Ectodermal cell (in vitro differentiated cells): ENCODE results near the gene TRPV4.

Source experiments
- H3K27ac ChIP-seq: 2 replicates; pipeline ENCODE4 v1.7.0; 2013; ENCODE audit warnings: mild to moderate bottlenecking, low read depth, low read length; ENCODE audit not compliant: insufficient read depth, poor library complexity, severe bottlenecking
- H3K27me3 ChIP-seq: 2 replicates; pipeline ENCODE4 v1.7.0; 2013; ENCODE audit warnings: mild to moderate bottlenecking, low read length; ENCODE audit not compliant: insufficient read depth, control insufficient read depth, poor library complexity, severe bottlenecking
- H3K36me3 ChIP-seq: one replicate; pipeline ENCODE4 v1.7.0; 2013; ENCODE audit warnings: low read length; ENCODE audit not compliant: control insufficient read depth, insufficient read depth
- H3K4me1 ChIP-seq: one replicate; pipeline ENCODE4 v1.7.0; 2013; ENCODE audit warnings: low read length; ENCODE audit not compliant: control insufficient read depth, insufficient read depth
- H3K4me3 ChIP-seq: 2 replicates; pipeline ENCODE4 v1.7.0; 2013; ENCODE audit warnings: low read depth, low read length, control low read depth; ENCODE audit not compliant: insufficient read depth
- H3K9me3 ChIP-seq: 2 replicates; pipeline ENCODE4 v1.7.0; 2013; ENCODE audit warnings: mild to moderate bottlenecking, low read length, moderate library complexity; ENCODE audit not compliant: control insufficient read depth
- WGBS, 2 experiments: methylation state at CpG; one replicate each; pipeline ENCODE4 v1.1.7; 2013; ENCODE audit warnings: missing lambda C conversion rate in 2 of 2; 5-methylcytosine and 5-hydroxymethylcytosine counted together

Gene TRPV4

GRCh38 chr12:109764776-109765445 is 68.3 kb downstream of the TRPV4 start:
- Histone ChIP-seq H3K27me3 (no peaks in the 10 kb centered on the region), H3K9me3 (no peaks in the 10 kb centered on the region), H3K27ac (no peak overlapping the region), H3K4me3 (no peak overlapping the region), H3K36me3 (no peaks in the 10 kb centered on the region), H3K4me1 (peaks cover under 1% of the 10 kb centered on the region)
- 90 to 93% methylated on average over 18 of the region's 18 CpGs for WGBS, 2 experiments

- no peaks in the 10 kb centered on the region for H3K9me3 ChIP-seq
- no peak overlapping the region for H3K4me3 ChIP-seq
- H3K27ac ChIP-seq, result no peak overlapping the region
- 86 to 91% methylated on average over 2 to 3 of the region's 3 CpGs for WGBS, 2 experiments
- no peaks in the 10 kb centered on the region for H3K27me3 ChIP-seq
- peaks cover 8% of the 10 kb centered on the region for H3K4me1 ChIP-seq
- no peaks in the 10 kb centered on the region for H3K36me3 ChIP-seq
Observed at GRCh38 chr12:109764123-109764522, 69.1 kb downstream of the TRPV4 start.

- Histone ChIP-seq H3K36me3 (no peaks in the 10 kb centered on the region), H3K4me1 (peaks cover 15% of the 10 kb centered on the region), H3K27me3 (no peaks in the 10 kb centered on the region), H3K4me3 (no peak overlapping the region), H3K27ac (no peak overlapping the region), H3K9me3 (no peaks in the 10 kb centered on the region)
- WGBS, 2 experiments, result 95 to 98% methylated on average over 3 of the region's 3 CpGs
Observed at GRCh38 chr12:109763201-109763841, 69.9 kb downstream of the TRPV4 start.

GRCh38 chr12:109762673-109763191 is 70.5 kb downstream of the TRPV4 start:
- peaks cover 18% of the 10 kb centered on the region for H3K4me1 ChIP-seq
- no peak overlapping the region for H3K27ac ChIP-seq
- H3K9me3 ChIP-seq, result no peaks in the 10 kb centered on the region
- no peaks in the 10 kb centered on the region for H3K36me3 ChIP-seq
- no peaks in the 10 kb centered on the region for H3K27me3 ChIP-seq
- 67 to 68% methylated on average over 2 of the region's 2 CpGs for WGBS, 2 experiments
- no peak overlapping the region for H3K4me3 ChIP-seq

- 94% methylated on average over 12 of the region's 12 CpGs for WGBS, 2 experiments
- Histone ChIP-seq H3K27ac (no peak overlapping the region), H3K4me1 (peaks cover 18% of the 10 kb centered on the region), H3K4me3 (no peak overlapping the region), H3K9me3 (no peaks in the 10 kb centered on the region), H3K27me3 (no peaks in the 10 kb centered on the region), H3K36me3 (no peaks in the 10 kb centered on the region)
Observed at GRCh38 chr12:109762071-109762672, 71.0 kb downstream of the TRPV4 start.

- Histone ChIP-seq H3K4me3 (no peak overlapping the region), H3K27me3 (no peaks in the 10 kb centered on the region), H3K27ac (no peak overlapping the region), H3K36me3 (no peaks in the 10 kb centered on the region), H3K4me1 (peaks cover 18% of the 10 kb centered on the region), H3K9me3 (peaks cover 4% of the 10 kb centered on the region)
- WGBS, 2 experiments, result 87 to 88% methylated on average over 15 to 16 of the region's 16 CpGs
Observed at GRCh38 chr12:109760930-109761921, 72.0 kb downstream of the TRPV4 start.

- peaks cover 18% of the 10 kb centered on the region for H3K4me1 ChIP-seq
- WGBS, 2 experiments, result 94% methylated on average over 18 of the region's 18 CpGs
- H3K4me3 ChIP-seq, result no peak overlapping the region
- H3K27me3 ChIP-seq, result no peaks in the 10 kb centered on the region
- H3K9me3 ChIP-seq, result peaks cover 4% of the 10 kb centered on the region
- H3K27ac ChIP-seq, result no peak overlapping the region
- H3K36me3 ChIP-seq, result no peaks in the 10 kb centered on the region
Observed at GRCh38 chr12:109760031-109760929, 72.9 kb downstream of the TRPV4 start.

- no peaks in the 10 kb centered on the region for H3K36me3 ChIP-seq
- H3K9me3 ChIP-seq, result peaks cover 4% of the 10 kb centered on the region
- H3K4me1 ChIP-seq, result peaks cover 18% of the 10 kb centered on the region
- no peak overlapping the region for H3K27ac ChIP-seq
- H3K27me3 ChIP-seq, result no peaks in the 10 kb centered on the region
- H3K4me3 ChIP-seq, result no peak overlapping the region
- 85 to 89% methylated on average over 13 of the region's 13 CpGs for WGBS, 2 experiments
Observed at GRCh38 chr12:109759595-109759994, 73.6 kb downstream of the TRPV4 start.
